Progenitor cell of endocrine pancreas (in vitro differentiated cells): Measurements from ENCODE around the gene MTR. TPM values are rescaled to one million over a fixed set of nuclear protein-coding genes. Genes with fewer than 3 reads are reported as not detected.

ENCODE experiments used
- DNase-seq: peaks from one replicate; pipeline ENCODE4 v3.0.0; 2021; ENCODE audit warnings: low spot score; ENCODE audit not compliant: unreplicated experiment
- H3K27ac Mint-ChIP-seq: 2 replicates; pipeline ENCODE4 v1.8.0; 2021; ENCODE audit warnings: mild to moderate bottlenecking, moderate library complexity, mixed read lengths
- H3K27me3 Mint-ChIP-seq: 2 replicates; pipeline ENCODE4 v1.8.0; 2021; ENCODE audit warnings: mixed read lengths
- H3K36me3 Mint-ChIP-seq: 2 replicates; pipeline ENCODE4 v1.8.0; 2022; ENCODE audit warnings: mixed read lengths; ENCODE audit not compliant: insufficient read depth
- H3K4me1 Mint-ChIP-seq: 2 replicates; pipeline ENCODE4 v1.8.0; 2021; ENCODE audit warnings: low read depth, mixed read lengths
- H3K4me3 Mint-ChIP-seq: 2 replicates; pipeline ENCODE4 v1.8.0; 2021; ENCODE audit warnings: low read depth, mild to moderate bottlenecking, moderate library complexity, mixed read lengths
- H3K9me3 Mint-ChIP-seq: 2 replicates; pipeline ENCODE4 v1.8.0; 2021; ENCODE audit warnings: low read depth, mixed read lengths
- total RNA-seq: library from RNA; stranded (reverse); gene quantifications from 2 replicates; pipeline ENCODE4 v1.2.1, GENCODE V29; 2021
- TF ChIP-seq, protein P1 (sequence below): fragments of 200-600 bp; sonication (generic); IDR thresholded peaks from one replicate; pipeline ENCODE4 v1.5.0; 2021; ENCODE audit warnings: antibody characterized with exemption, mild to moderate bottlenecking; ENCODE audit not compliant: unreplicated experiment

The MTR gene
- total RNA-seq, 1 donor from 2014 or later: 29.7 TPM

DNA sequence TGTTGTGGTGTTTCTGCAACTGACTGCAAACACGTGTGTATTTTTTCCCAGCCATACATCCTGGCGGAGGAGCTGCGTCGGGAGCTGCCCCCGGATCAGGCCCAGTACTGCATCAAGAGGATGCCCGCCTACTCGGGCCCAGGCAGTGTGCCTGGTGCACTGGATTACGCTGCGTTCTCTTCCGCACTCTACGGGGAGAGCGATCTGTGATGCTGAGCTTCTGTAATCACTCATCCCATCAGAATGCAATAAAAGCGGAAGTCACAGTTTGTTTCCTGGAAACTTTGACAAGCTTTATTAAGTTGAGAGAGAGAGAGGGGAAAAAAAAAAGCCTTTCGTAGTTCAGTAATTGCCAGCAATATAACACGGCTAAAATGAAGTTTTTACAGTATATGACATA is 32.7 kb upstream of the MTR start:
- Mint-ChIP-seq H3K9me3 (no peaks in the 10 kb centered on the region), H3K4me1 (no peaks in the 10 kb centered on the region), H3K27me3 (peaks cover 19% of the 10 kb centered on the region), H3K36me3 (no peaks in the 10 kb centered on the region), H3K27ac (no peak overlapping the region), H3K4me3 (no peak overlapping the region)
- no peak for DNase-seq
- TF ChIP-seq, protein P1, sequence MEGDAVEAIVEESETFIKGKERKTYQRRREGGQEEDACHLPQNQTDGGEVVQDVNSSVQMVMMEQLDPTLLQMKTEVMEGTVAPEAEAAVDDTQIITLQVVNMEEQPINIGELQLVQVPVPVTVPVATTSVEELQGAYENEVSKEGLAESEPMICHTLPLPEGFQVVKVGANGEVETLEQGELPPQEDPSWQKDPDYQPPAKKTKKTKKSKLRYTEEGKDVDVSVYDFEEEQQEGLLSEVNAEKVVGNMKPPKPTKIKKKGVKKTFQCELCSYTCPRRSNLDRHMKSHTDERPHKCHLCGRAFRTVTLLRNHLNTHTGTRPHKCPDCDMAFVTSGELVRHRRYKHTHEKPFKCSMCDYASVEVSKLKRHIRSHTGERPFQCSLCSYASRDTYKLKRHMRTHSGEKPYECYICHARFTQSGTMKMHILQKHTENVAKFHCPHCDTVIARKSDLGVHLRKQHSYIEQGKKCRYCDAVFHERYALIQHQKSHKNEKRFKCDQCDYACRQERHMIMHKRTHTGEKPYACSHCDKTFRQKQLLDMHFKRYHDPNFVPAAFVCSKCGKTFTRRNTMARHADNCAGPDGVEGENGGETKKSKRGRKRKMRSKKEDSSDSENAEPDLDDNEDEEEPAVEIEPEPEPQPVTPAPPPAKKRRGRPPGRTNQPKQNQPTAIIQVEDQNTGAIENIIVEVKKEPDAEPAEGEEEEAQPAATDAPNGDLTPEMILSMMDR: no peak

DNA sequence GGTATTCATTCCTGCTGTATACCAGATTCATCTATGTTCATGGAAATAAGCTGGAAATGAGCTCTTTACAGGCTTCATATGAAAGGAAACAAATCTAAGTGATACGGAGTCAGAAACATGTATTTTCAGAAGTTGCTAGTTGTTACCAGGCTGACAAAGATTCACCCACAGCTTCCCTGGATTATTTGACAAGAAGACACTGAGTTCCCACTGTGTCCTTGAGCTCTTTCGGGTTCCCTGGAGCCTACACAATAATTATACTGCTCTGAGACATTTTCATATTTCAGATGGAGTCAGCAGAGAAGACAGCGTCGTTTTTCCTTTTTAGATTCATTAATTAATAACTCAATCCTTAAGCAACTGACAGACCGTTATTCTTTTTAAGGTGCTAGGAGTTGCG is 29.3 kb upstream of the MTR start:
- Mint-ChIP-seq H3K4me1 (peaks cover 2% of the 10 kb centered on the region), H3K9me3 (no peaks in the 10 kb centered on the region), H3K27ac (no peak overlapping the region), H3K36me3 (no peaks in the 10 kb centered on the region), H3K27me3 (peaks cover 24% of the 10 kb centered on the region), H3K4me3 (no peak overlapping the region)
- TF ChIP-seq, protein P1: no peak
- no peak for DNase-seq

DNA sequence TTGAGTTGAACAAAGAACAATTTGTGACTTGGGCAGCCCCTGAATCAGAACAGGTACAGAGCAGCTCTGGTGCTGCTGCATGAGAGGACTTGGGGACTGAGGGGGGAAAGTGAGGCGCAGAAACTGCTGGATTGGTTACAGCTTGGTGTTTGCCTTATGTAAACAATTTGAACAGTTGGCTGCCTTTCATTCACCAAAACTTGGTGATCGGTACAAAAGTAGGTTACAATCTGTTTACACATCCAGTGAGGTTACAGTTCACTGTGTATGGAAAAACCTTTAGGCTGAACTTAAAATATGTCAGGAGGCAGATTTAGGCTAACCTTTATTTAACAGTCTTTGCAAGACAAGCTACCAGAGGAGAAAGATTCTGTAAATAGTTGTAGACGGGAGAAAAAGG is 28.6 kb upstream of the MTR start:
- Mint-ChIP-seq H3K27me3 (peaks cover 21% of the 10 kb centered on the region), H3K36me3 (no peaks in the 10 kb centered on the region), H3K4me1 (peaks cover 2% of the 10 kb centered on the region), H3K27ac (no peak overlapping the region), H3K9me3 (no peaks in the 10 kb centered on the region), H3K4me3 (no peak overlapping the region)
- TF ChIP-seq, protein P1: no peak
- no peak for DNase-seq

DNA sequence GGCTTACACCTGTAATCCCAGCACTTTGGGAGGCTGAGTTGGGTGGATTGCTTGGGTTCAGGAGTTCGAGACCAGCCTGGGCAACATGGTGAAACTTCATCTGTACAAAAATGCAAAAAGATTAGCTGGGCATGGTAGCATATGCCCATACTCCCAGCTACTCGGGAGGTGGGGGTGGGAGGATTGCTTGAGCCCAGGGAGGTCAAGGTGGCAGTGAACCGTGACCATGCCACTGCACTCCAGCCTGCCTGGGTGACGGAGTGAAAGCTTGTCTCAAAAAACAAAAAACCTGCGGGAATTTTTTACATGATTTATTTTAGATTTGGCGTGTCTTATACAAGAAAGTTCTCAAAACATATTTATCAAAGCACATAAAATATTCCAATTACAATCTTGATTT is 27.8 kb upstream of the MTR start:
- Mint-ChIP-seq H3K4me3 (no peak overlapping the region), H3K27ac (no peak overlapping the region)

DNA sequence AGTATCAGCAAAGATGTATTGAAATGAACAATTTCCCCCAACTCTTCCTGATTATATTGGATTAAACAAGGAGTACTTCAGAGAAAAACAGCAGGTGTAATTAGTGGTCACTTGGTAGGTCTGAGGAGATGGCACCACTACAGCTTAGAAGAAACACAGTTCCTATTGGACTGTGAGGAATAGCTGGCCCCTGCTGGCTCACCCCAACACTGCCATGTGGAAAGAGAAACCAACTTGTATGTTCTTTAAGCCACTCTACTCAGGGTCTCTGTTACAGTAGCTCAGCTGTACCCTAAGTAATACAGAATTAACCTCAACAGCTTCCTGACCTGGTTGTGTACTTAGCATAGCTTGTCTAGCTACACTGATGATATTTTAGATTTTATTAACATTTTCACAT is 26.5 kb upstream of the MTR start:
- no peaks in the 10 kb centered on the region for H3K9me3 Mint-ChIP-seq
- no peak overlapping the region for H3K27ac Mint-ChIP-seq
- TF ChIP-seq, protein P1: no peak
- H3K4me1 Mint-ChIP-seq: peaks cover 2% of the 10 kb centered on the region
- no peaks in the 10 kb centered on the region for H3K36me3 Mint-ChIP-seq
- H3K27me3 Mint-ChIP-seq: peaks cover 18% of the 10 kb centered on the region
- DNase-seq: no peak
- no peak overlapping the region for H3K4me3 Mint-ChIP-seq

More for the DNA sequence above, 27.8 kb upstream of the MTR start:
- TF ChIP-seq, protein P1: no peak
- DNase-seq: no peak
- peaks cover 21% of the 10 kb centered on the region for H3K27me3 Mint-ChIP-seq
- no peaks in the 10 kb centered on the region for H3K9me3 Mint-ChIP-seq
- peaks cover 2% of the 10 kb centered on the region for H3K4me1 Mint-ChIP-seq
- H3K36me3 Mint-ChIP-seq: no peaks in the 10 kb centered on the region

DNA sequence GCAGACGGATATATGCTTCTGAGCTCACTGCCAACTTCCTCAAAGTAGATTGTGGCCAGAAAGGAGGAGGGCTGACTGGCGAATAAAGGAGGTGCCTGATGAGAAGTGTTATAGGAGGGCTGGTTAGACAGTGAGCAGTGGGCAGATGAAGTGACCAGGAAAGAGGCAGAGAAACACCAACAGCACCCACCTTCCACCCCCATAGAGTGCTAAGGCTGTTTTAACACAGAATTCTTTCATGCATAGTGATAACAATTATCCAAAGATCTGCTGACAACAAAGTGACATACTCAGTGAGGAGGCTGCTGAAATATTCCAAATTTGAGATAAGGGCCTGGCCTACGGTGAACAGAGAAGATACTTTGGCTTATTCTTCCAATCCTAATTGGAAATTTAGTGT is 21.2 kb upstream of the MTR start:
- Mint-ChIP-seq H3K4me3 (no peak overlapping the region), H3K4me1 (peaks cover 2% of the 10 kb centered on the region), H3K27me3 (peaks cover 9% of the 10 kb centered on the region), H3K36me3 (no peaks in the 10 kb centered on the region), H3K27ac (no peak overlapping the region), H3K9me3 (peaks cover 10% of the 10 kb centered on the region)
- no peak for DNase-seq
- TF ChIP-seq, protein P1: no peak
